K562 (cell line): Measurements from ENCODE around the gene CLGN. TPM values are rescaled to one million over a fixed set of nuclear protein-coding genes. Genes with fewer than 3 reads are reported as not detected.

ENCODE experiments used
- CBX3 ChIP-seq, 2 experiments: IDR thresholded peaks; 1 replicate in 1 of 2; 2 replicates in 1 of 2; pipeline ENCODE4 v1.6.1; 2012; ENCODE audit warnings: inconsistent platforms in 2 of 2, low read length in 2 of 2, borderline replicate concordance in 1 of 2, control low read depth in 1 of 2
- CXXC5 ChIP-seq: fragments of 250-450 bp; sonication (Bioruptor Pico); IDR thresholded peaks from 2 replicates; pipeline ENCODE4 v1.8.0; 2022; ENCODE audit warnings: inconsistent platforms, mild to moderate bottlenecking, moderate library complexity
- ELF2 ChIP-seq: fragments of 250-450 bp; sonication (Bioruptor Pico); IDR thresholded peaks from 2 replicates; pipeline ENCODE4 v1.5.0; 2021; ENCODE audit warnings: mild to moderate bottlenecking
- MYNN ChIP-seq, 2 experiments: sonication (generic); formaldehyde crosslinking in 1 of 2; IDR thresholded peaks; 2 replicates each; pipeline versions ENCODE4 v1.5.0 to v1.6.1; 2016 to 2020; ENCODE audit warnings: antibody characterized with exemption in 1 of 2, missing genetic modification reagents in 1 of 2
- SIRT6 ChIP-seq: IDR thresholded peaks from one replicate; pipeline ENCODE4 v1.6.1; 2012; ENCODE audit warnings: low read depth, mild to moderate bottlenecking, control low read depth, inconsistent platforms, low read length, moderate library complexity
- ZNF57 ChIP-seq: fragments of 450-650 bp; formaldehyde crosslinking; IDR thresholded peaks from 2 replicates; pipeline ENCODE4 v1.4.0; 2020; ENCODE audit warnings: mild to moderate bottlenecking, moderate library complexity
- ZNF699 ChIP-seq: fragments of 250-450 bp; sonication (Bioruptor Pico); IDR thresholded peaks from 2 replicates; pipeline ENCODE4 v1.8.0; 2021; ENCODE audit warnings: mild to moderate bottlenecking, moderate library complexity; ENCODE audit not compliant: insufficient replicate concordance
- polyA plus RNA-seq, 8 experiments: library from polyadenylated mRNA; depleted of rRNA in 4 of 8; stranded (reverse) in 5 of 8; unstranded in 3 of 8; fragments of >200 nt; fragmentation: Nextera tagmentation in 2 of 8; fragmentation: Illumina TruSeq in 1 of 8; extraction: Ambion mirVana in 2 of 8; extraction: Trizol in 1 of 8; gene quantifications; 2 replicates each; pipeline versions ENCODE4 v1.2.1 to v1.2.3, GENCODE V29; 2011 to 2014; ENCODE audit warnings: inconsistent platforms in 1 of 8, missing spikeins in 1 of 8
- total RNA-seq, 7 experiments: library from RNA; depleted of rRNA in 6 of 7; stranded (reverse); fragments of >200 nt in 6 of 7; fragmentation: Illumina TruSeq in 2 of 7; extraction: Trizol in 2 of 7; gene quantifications; 2 replicates each; pipeline versions ENCODE4 v1.2.1 to v1.2.3, GENCODE V29; 2011 to 2021; ENCODE audit warnings: low replicate concordance in 1 of 7
- TF ChIP-seq, protein P1 (sequence below): sonication (generic); formaldehyde crosslinking; IDR thresholded peaks from 2 replicates; pipeline ENCODE4 v1.4.0; 2020; ENCODE audit warnings: mild to moderate bottlenecking, missing genetic modification reagents
- TF ChIP-seq, protein P2 (sequence below), 2 experiments: fragments of 450-650 bp in 1 of 2; sonication (generic) in 1 of 2; formaldehyde crosslinking in 1 of 2; IDR thresholded peaks; 2 replicates each; pipeline versions ENCODE4 v1.7.1 to v1.9.0; 2016 to 2022; ENCODE audit warnings: inconsistent platforms in 1 of 2, mild to moderate bottlenecking in 1 of 2, missing genetic modification reagents in 1 of 2
- TF ChIP-seq, protein P3 (sequence below), 3 experiments: fragments of 200-800 bp in 1 of 3; fragments of 250-450 bp in 1 of 3; fragments of 450-650 bp in 1 of 3; sonication (Bioruptor Pico) in 1 of 3; sonication (Bioruptor generic) in 1 of 3; formaldehyde crosslinking in 1 of 3; IDR thresholded peaks; 2 replicates each; pipeline versions ENCODE4 v1.6.1 to v1.8.0; 2016 to 2022; ENCODE audit warnings: mild to moderate bottlenecking in 2 of 3, missing genetic modification characterization in 2 of 3, missing compliant biosample characterization in 1 of 3, moderate library complexity in 1 of 3

Gene CLGN
- total and polyA plus RNA-seq, 9 of the 15 experiments (the other 6 are each of a cell fraction or from before 2014, with no cell fraction given), result 0.22 to 3.6 (median 2.7) TPM

DNA sequence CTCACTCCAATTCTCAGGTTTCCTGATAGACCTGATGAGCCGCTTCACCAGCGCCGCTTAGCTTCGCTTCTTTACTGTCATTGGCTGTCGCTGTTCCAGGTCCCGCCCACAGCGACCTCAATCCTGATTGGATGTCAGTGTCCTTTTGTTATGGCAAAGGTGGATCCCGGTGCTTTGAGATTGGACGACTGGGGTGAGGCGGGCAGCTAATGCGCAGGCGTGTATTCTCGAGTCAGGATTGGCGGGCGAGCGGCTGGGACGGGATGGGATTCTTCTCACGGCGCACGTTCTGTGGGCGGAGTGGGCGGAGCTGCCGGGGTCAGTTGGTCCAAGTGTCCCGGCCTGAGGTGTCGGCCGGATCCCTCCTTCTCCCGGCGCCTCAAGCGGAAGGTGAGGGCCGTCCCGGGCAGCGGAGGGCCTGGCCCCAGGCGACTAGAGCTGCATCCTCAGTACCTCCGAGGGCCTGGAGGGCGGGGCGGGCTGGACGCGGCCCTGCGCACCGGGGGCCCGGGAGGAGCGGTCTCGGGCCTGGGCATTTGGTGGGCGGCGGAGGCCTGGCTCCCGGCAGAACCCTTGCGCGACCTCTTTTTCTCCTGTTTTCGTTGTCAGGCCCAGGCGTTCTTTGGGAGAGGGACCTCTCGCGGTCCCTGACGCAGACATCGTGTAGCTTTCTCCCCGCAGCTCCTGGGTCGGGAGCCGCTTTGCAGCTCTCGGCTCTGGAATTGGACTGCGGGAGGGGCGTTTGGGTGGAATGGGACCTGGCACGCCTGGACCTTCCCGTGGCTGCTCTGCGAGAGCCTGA lies 53.9 kb downstream of the CLGN start, which contains the start of gene SCOC (continued):
- TF ChIP-seq ZNF57 (CRISPR knock-in tag), result no peak
- TF ChIP-seq, protein P1, sequence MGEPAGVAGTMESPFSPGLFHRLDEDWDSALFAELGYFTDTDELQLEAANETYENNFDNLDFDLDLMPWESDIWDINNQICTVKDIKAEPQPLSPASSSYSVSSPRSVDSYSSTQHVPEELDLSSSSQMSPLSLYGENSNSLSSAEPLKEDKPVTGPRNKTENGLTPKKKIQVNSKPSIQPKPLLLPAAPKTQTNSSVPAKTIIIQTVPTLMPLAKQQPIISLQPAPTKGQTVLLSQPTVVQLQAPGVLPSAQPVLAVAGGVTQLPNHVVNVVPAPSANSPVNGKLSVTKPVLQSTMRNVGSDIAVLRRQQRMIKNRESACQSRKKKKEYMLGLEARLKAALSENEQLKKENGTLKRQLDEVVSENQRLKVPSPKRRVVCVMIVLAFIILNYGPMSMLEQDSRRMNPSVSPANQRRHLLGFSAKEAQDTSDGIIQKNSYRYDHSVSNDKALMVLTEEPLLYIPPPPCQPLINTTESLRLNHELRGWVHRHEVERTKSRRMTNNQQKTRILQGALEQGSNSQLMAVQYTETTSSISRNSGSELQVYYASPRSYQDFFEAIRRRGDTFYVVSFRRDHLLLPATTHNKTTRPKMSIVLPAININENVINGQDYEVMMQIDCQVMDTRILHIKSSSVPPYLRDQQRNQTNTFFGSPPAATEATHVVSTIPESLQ (CRISPR knock-in tag), result 0 out of 2 replicates have a peak, but pooled peaks have one; percentile 35
- TF ChIP-seq CBX3 (IDR thresholded peaks at IDR 0.05; ENCODE audit: borderline replicate concordance in 1 of 2, low read length in 2 of 2), result no peak
- TF ChIP-seq, protein P2, sequence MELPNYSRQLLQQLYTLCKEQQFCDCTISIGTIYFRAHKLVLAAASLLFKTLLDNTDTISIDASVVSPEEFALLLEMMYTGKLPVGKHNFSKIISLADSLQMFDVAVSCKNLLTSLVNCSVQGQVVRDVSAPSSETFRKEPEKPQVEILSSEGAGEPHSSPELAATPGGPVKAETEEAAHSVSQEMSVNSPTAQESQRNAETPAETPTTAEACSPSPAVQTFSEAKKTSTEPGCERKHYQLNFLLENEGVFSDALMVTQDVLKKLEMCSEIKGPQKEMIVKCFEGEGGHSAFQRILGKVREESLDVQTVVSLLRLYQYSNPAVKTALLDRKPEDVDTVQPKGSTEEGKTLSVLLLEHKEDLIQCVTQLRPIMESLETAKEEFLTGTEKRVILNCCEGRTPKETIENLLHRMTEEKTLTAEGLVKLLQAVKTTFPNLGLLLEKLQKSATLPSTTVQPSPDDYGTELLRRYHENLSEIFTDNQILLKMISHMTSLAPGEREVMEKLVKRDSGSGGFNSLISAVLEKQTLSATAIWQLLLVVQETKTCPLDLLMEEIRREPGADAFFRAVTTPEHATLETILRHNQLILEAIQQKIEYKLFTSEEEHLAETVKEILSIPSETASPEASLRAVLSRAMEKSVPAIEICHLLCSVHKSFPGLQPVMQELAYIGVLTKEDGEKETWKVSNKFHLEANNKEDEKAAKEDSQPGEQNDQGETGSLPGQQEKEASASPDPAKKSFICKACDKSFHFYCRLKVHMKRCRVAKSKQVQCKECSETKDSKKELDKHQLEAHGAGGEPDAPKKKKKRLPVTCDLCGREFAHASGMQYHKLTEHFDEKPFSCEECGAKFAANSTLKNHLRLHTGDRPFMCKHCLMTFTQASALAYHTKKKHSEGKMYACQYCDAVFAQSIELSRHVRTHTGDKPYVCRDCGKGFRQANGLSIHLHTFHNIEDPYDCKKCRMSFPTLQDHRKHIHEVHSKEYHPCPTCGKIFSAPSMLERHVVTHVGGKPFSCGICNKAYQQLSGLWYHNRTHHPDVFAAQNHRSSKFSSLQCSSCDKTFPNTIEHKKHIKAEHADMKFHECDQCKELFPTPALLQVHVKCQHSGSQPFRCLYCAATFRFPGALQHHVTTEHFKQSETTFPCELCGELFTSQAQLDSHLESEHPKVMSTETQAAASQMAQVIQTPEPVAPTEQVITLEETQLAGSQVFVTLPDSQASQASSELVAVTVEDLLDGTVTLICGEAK (IDR thresholded peaks at IDR 0.05), result no peak
- TF ChIP-seq, protein P2 (CRISPR knock-in tag; IDR thresholded peaks at IDR 0.05), result no peak
- TF ChIP-seq ELF2 (CRISPR knock-in tag), result no peak
- TF ChIP-seq, protein P3, sequence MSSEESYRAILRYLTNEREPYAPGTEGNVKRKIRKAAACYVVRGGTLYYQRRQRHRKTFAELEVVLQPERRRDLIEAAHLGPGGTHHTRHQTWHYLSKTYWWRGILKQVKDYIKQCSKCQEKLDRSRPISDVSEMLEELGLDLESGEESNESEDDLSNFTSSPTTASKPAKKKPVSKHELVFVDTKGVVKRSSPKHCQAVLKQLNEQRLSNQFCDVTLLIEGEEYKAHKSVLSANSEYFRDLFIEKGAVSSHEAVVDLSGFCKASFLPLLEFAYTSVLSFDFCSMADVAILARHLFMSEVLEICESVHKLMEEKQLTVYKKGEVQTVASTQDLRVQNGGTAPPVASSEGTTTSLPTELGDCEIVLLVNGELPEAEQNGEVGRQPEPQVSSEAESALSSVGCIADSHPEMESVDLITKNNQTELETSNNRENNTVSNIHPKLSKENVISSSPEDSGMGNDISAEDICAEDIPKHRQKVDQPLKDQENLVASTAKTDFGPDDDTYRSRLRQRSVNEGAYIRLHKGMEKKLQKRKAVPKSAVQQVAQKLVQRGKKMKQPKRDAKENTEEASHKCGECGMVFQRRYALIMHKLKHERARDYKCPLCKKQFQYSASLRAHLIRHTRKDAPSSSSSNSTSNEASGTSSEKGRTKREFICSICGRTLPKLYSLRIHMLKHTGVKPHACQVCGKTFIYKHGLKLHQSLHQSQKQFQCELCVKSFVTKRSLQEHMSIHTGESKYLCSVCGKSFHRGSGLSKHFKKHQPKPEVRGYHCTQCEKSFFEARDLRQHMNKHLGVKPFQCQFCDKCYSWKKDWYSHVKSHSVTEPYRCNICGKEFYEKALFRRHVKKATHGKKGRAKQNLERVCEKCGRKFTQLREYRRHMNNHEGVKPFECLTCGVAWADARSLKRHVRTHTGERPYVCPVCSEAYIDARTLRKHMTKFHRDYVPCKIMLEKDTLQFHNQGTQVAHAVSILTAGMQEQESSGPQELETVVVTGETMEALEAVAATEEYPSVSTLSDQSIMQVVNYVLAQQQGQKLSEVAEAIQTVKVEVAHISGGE (CRISPR knock-in tag; IDR thresholded peaks at IDR 0.05), result no peak
- TF ChIP-seq CXXC5, result peak; percentile 48
- no peak for TF ChIP-seq ZNF699
- no peak for TF ChIP-seq MYNN (IDR thresholded peaks at IDR 0.05)
- TF ChIP-seq MYNN (CRISPR knock-in tag; IDR thresholded peaks at IDR 0.05), result no peak
- TF ChIP-seq SIRT6, result no peak
